Measurements from ENCODE around the gene ITGA6. TPM values are rescaled to one million over a fixed set of nuclear protein-coding genes. Genes with fewer than 3 reads are reported as not detected.

Gene ITGA6
- total RNA-seq, 1 experiment from 2014 or later, result 0.37 TPM

- no peak overlapping the region for H3K4me2 ChIP-seq (ENCODE audit: low read depth, low read length, poor library complexity, severe bottlenecking)
- H3K36me3 ChIP-seq (ENCODE audit: insufficient read depth, low read length), result no peaks in the 10 kb centered on the region
- no peaks in the 10 kb centered on the region for H3K27me3 ChIP-seq (ENCODE audit: low read length)
- no peaks in the 10 kb centered on the region for H3K9me3 ChIP-seq (ENCODE audit: low read length)
- H3K79me2 ChIP-seq (ENCODE audit: low read length), result no peaks in the 10 kb centered on the region
- no peak overlapping the region for H3K9ac ChIP-seq (ENCODE audit: low read length)
- no peaks in the 10 kb centered on the region for H3K9me2 ChIP-seq (replicated peaks; ENCODE audit: insufficient read depth, low read length)
- no peaks in the 10 kb centered on the region; the same call in 1 of the 2 replicates for H4K20me1 ChIP-seq (ENCODE audit: insufficient read depth, low read depth, low read length)
- no peak for DNase-seq
- no peak overlapping the region for H2AFZ ChIP-seq (ENCODE audit: low read length)
- no peak overlapping the region for H3K27ac ChIP-seq (ENCODE audit: low read length)
- H3K4me3 ChIP-seq (ENCODE audit: low read length), result no peak overlapping the region
- peaks cover 8% of the 10 kb centered on the region for H3K4me1 ChIP-seq (ENCODE audit: low read length)
Observed at GRCh38 chr2:172425336-172425735, 2.0 kb upstream of the ITGA6 start.

DNA sequence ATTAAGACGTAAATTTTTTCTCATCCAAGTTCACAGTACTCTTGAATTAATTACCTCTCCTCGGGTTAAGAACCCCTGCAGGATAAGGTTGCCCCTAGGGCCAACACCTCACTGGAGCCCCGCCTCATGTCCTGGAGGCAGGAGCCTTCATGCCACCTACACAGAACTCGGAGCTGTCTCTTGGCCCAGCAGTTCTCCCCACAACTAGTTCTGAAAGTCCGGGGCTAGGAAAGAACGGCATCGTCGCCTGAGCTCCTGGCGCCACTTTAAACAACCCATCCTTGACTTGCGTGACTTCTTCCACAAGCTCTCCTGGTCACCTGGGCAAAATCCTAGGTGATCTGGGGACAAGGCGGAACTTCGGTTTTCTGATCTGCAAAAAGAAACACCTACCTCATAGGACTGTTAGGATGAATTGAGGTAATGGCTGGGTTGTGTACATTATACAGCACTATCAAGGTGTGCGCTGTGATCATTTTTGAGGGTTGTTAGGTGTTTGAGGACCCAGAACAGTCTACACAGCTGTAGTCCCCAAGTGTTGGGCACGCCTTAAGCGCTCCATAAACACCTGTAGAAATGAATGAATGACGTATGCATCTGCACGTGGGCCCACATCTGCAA is 641 bp upstream of the ITGA6 start:
- H3K9ac ChIP-seq (ENCODE audit: low read length), result no peak overlapping the region
- no peaks in the 10 kb centered on the region for H3K79me2 ChIP-seq (ENCODE audit: low read length)
- H3K4me2 ChIP-seq (ENCODE audit: low read depth, low read length, poor library complexity, severe bottlenecking), result peak overlapping the region; percentile 69
- no peaks in the 10 kb centered on the region for H3K9me3 ChIP-seq (ENCODE audit: low read length)
- H3K4me1 ChIP-seq (ENCODE audit: low read length), result peaks cover 8% of the 10 kb centered on the region
- no peaks in the 10 kb centered on the region; the same call in 1 of the 2 replicates for H4K20me1 ChIP-seq (ENCODE audit: insufficient read depth, low read depth, low read length)
- H3K36me3 ChIP-seq (ENCODE audit: insufficient read depth, low read length), result no peaks in the 10 kb centered on the region
- H3K9me2 ChIP-seq (replicated peaks; ENCODE audit: insufficient read depth, low read length), result no peaks in the 10 kb centered on the region
- no peaks in the 10 kb centered on the region for H3K27me3 ChIP-seq (ENCODE audit: low read length)
- peak overlapping the region; percentile 68; the same call in 1 of the 2 replicates for H3K4me3 ChIP-seq (ENCODE audit: low read length)
- DNase-seq, result no peak
- no peak overlapping the region; the same call in 1 of the 2 replicates for H2AFZ ChIP-seq (ENCODE audit: low read length)
- no peak overlapping the region for H3K27ac ChIP-seq (ENCODE audit: low read length)

DNA sequence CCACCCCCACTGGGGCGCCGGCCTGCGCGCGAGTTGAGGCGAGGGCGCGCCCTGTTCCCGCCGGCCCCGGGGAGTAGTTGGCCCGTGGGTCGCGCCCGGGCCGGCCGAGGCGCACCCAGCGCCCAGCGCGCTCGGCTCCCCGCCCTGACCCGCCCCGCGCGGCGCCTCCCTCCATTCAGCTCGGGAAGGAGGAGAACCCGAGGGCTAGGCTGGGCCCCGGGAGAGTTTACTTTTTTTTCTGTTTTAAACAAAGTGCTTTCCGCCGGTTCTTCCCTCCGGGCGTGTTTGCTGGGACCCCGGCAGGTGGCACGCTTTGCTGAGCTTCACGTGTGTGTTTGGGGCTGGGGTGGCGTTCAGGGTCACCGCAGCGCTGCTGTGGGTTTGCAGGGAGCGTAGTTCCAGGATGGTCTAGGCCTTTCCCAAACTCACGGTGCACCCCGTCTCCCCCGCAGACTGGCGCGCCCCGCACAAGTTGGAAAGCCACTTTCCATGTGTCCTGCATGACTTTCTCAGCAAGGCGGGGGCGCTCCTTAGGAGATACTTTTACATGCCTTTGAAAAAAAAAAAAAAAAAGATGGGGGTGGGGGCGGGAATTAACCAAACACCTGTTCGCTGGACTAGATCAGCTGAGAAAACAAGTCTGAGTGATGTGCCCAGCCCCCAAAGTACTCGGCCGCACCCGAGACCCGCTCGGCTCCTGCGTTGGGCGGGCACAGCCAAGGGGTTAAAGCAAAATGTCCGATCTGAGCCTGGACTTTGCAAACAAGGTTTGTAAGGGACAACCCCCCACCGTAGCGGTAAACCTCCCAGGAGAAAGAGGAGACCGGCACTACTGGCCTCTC is 825 bp downstream of the ITGA6 start:
- no peaks in the 10 kb centered on the region for H3K79me2 ChIP-seq (ENCODE audit: low read length)
- no peaks in the 10 kb centered on the region; the same call in 1 of the 2 replicates for H4K20me1 ChIP-seq (ENCODE audit: insufficient read depth, low read depth, low read length)
- peak; percentile 56 for DNase-seq
- peaks cover 8% of the 10 kb centered on the region for H3K4me1 ChIP-seq (ENCODE audit: low read length)
- H3K36me3 ChIP-seq (ENCODE audit: insufficient read depth, low read length), result no peaks in the 10 kb centered on the region
- H3K9ac ChIP-seq (ENCODE audit: low read length), result peak overlapping the region; percentile 52; the same call in 1 of the 2 replicates
- no peak overlapping the region for H3K27ac ChIP-seq (ENCODE audit: low read length)
- H3K9me3 ChIP-seq (ENCODE audit: low read length), result no peaks in the 10 kb centered on the region
- H3K4me3 ChIP-seq (ENCODE audit: low read length), result peak overlapping the region; percentile 68
- H2AFZ ChIP-seq (ENCODE audit: low read length), result peak overlapping the region; percentile 74; the same call in 1 of the 2 replicates
- no peaks in the 10 kb centered on the region for H3K9me2 ChIP-seq (replicated peaks; ENCODE audit: insufficient read depth, low read length)
- no peaks in the 10 kb centered on the region for H3K27me3 ChIP-seq (ENCODE audit: low read length)
- H3K4me2 ChIP-seq (ENCODE audit: low read depth, low read length, poor library complexity, severe bottlenecking), result peak overlapping the region; percentile 69

- no peaks in the 10 kb centered on the region; the same call in 1 of the 2 replicates for H4K20me1 ChIP-seq (ENCODE audit: insufficient read depth, low read depth, low read length)
- H2AFZ ChIP-seq (ENCODE audit: low read length), result no peak overlapping the region
- no peak for DNase-seq
- H3K27me3 ChIP-seq (ENCODE audit: low read length), result no peaks in the 10 kb centered on the region; the same call in 1 of the 2 replicates
- H3K4me2 ChIP-seq (ENCODE audit: low read depth, low read length, poor library complexity, severe bottlenecking), result no peak overlapping the region
- H3K27ac ChIP-seq (ENCODE audit: low read length), result no peak overlapping the region
- peaks cover 8% of the 10 kb centered on the region for H3K4me1 ChIP-seq (ENCODE audit: low read length)
- H3K9me2 ChIP-seq (replicated peaks; ENCODE audit: insufficient read depth, low read length), result no peaks in the 10 kb centered on the region
- no peaks in the 10 kb centered on the region for H3K36me3 ChIP-seq (ENCODE audit: insufficient read depth, low read length)
- H3K4me3 ChIP-seq (ENCODE audit: low read length), result no peak overlapping the region
- no peaks in the 10 kb centered on the region for H3K79me2 ChIP-seq (ENCODE audit: low read length)
- no peaks in the 10 kb centered on the region for H3K9me3 ChIP-seq (ENCODE audit: low read length)
- no peak overlapping the region for H3K9ac ChIP-seq (ENCODE audit: low read length)
Observed at GRCh38 chr2:172428832-172429210, 1.4 kb downstream of the ITGA6 start.

- H3K36me3 ChIP-seq (ENCODE audit: insufficient read depth, low read length), result no peaks in the 10 kb centered on the region
- H3K4me3 ChIP-seq (ENCODE audit: low read length), result no peak overlapping the region
- peaks cover 8% of the 10 kb centered on the region for H3K4me1 ChIP-seq (ENCODE audit: low read length)
- no peak overlapping the region for H2AFZ ChIP-seq (ENCODE audit: low read length)
- no peak overlapping the region for H3K9ac ChIP-seq (ENCODE audit: low read length)
- H3K27ac ChIP-seq (ENCODE audit: low read length), result no peak overlapping the region
- no peaks in the 10 kb centered on the region for H3K9me2 ChIP-seq (replicated peaks; ENCODE audit: insufficient read depth, low read length)
- no peak overlapping the region for H3K4me2 ChIP-seq (ENCODE audit: low read depth, low read length, poor library complexity, severe bottlenecking)
- no peaks in the 10 kb centered on the region for H3K79me2 ChIP-seq (ENCODE audit: low read length)
- DNase-seq, result no peak
- no peaks in the 10 kb centered on the region; the same call in 1 of the 2 replicates for H3K27me3 ChIP-seq (ENCODE audit: low read length)
- no peaks in the 10 kb centered on the region; the same call in 1 of the 2 replicates for H4K20me1 ChIP-seq (ENCODE audit: insufficient read depth, low read depth, low read length)
- no peaks in the 10 kb centered on the region for H3K9me3 ChIP-seq (ENCODE audit: low read length)
Observed at GRCh38 chr2:172429301-172429968, 2.0 kb downstream of the ITGA6 start.

DNA sequence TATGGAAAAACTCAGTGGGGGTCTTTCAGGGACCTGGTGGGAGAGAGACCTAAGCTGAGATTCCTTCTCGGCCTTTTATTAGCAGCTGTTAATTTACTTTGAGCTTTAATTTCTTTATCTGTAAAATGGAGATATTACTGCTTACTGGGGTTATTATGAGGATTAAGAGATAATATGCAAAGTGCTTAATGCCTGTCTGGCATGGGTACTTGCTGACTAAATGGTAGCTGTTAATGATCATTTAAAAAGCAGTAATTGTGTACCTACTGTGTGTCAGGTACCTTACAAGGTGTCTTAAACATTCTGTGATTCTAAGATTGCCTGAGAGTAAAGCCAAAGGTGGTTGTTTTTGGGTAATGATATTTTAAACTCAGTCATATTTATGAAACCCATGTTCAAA is 2.6 kb downstream of the ITGA6 start:
- H4K20me1 ChIP-seq (ENCODE audit: insufficient read depth, low read depth, low read length), result no peaks in the 10 kb centered on the region; the same call in 1 of the 2 replicates
- no peaks in the 10 kb centered on the region; the same call in 1 of the 2 replicates for H3K27me3 ChIP-seq (ENCODE audit: low read length)
- no peak overlapping the region for H3K27ac ChIP-seq (ENCODE audit: low read length)
- no peaks in the 10 kb centered on the region for H3K9me2 ChIP-seq (replicated peaks; ENCODE audit: insufficient read depth, low read length)
- no peaks in the 10 kb centered on the region for H3K9me3 ChIP-seq (ENCODE audit: low read length)
- no peak overlapping the region for H3K4me3 ChIP-seq (ENCODE audit: low read length)
- H3K36me3 ChIP-seq (ENCODE audit: insufficient read depth, low read length), result no peaks in the 10 kb centered on the region
- DNase-seq, result no peak
- no peak overlapping the region for H3K4me2 ChIP-seq (ENCODE audit: low read depth, low read length, poor library complexity, severe bottlenecking)
- no peak overlapping the region for H2AFZ ChIP-seq (ENCODE audit: low read length)
- H3K79me2 ChIP-seq (ENCODE audit: low read length), result no peaks in the 10 kb centered on the region
- peaks cover 8% of the 10 kb centered on the region for H3K4me1 ChIP-seq (ENCODE audit: low read length)
- no peak overlapping the region for H3K9ac ChIP-seq (ENCODE audit: low read length)

GRCh38 chr2:172430678-172431077 is 3.3 kb downstream of the ITGA6 start:
- Histone ChIP-seq H2AFZ (ENCODE audit: low read length) (no peak overlapping the region), H3K27ac (ENCODE audit: low read length) (no peak overlapping the region), H3K9me2 (replicated peaks; ENCODE audit: insufficient read depth, low read length) (no peaks in the 10 kb centered on the region), H3K27me3 (ENCODE audit: low read length) (no peaks in the 10 kb centered on the region; the same call in 1 of the 2 replicates), H3K4me1 (ENCODE audit: low read length) (peaks cover 8% of the 10 kb centered on the region), H3K36me3 (ENCODE audit: insufficient read depth, low read length) (no peaks in the 10 kb centered on the region), H3K79me2 (ENCODE audit: low read length) (no peaks in the 10 kb centered on the region), H3K9me3 (ENCODE audit: low read length) (no peaks in the 10 kb centered on the region), H3K9ac (ENCODE audit: low read length) (no peak overlapping the region), H4K20me1 (ENCODE audit: insufficient read depth, low read depth, low read length) (no peaks in the 10 kb centered on the region; the same call in 1 of the 2 replicates), H3K4me2 (ENCODE audit: low read depth, low read length, poor library complexity, severe bottlenecking) (no peak overlapping the region), H3K4me3 (ENCODE audit: low read length) (no peak overlapping the region)
- no peak for DNase-seq

DNA sequence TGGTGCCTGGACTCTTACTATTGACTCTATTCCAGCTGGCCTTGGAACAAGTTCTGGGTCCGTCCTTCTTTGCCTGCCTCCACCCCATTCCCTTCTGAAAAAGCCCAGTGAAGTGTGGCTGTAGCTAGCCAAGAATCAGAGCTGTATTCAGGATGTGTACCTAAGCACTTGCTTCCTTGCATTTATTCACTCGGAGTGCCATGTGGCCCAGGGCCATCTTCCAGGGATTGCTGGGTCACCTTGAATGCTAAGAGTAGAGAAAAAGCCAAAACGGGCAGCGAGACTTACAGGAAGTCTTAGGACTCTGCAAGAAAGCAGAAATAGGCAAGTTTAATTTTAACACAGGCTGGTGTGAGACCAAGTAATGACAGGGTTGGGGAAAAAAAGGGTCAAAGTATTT is 4.1 kb downstream of the ITGA6 start:
- Histone ChIP-seq H3K9me3 (ENCODE audit: low read length) (no peaks in the 10 kb centered on the region), H3K9ac (ENCODE audit: low read length) (no peak overlapping the region), H3K36me3 (ENCODE audit: insufficient read depth, low read length) (no peaks in the 10 kb centered on the region), H3K27me3 (ENCODE audit: low read length) (no peaks in the 10 kb centered on the region; the same call in 1 of the 2 replicates), H2AFZ (ENCODE audit: low read length) (no peak overlapping the region), H3K4me2 (ENCODE audit: low read depth, low read length, poor library complexity, severe bottlenecking) (no peak overlapping the region), H3K79me2 (ENCODE audit: low read length) (no peaks in the 10 kb centered on the region), H3K4me1 (ENCODE audit: low read length) (peaks cover 8% of the 10 kb centered on the region), H3K4me3 (ENCODE audit: low read length) (no peak overlapping the region), H3K27ac (ENCODE audit: low read length) (no peak overlapping the region), H3K9me2 (replicated peaks; ENCODE audit: insufficient read depth, low read length) (no peaks in the 10 kb centered on the region), H4K20me1 (ENCODE audit: insufficient read depth, low read depth, low read length) (no peaks in the 10 kb centered on the region; the same call in 1 of the 2 replicates)
- DNase-seq, result no peak
